ENCODE results near the gene TNNI3K. TPM values are rescaled to one million over a fixed set of nuclear protein-coding genes. Genes with fewer than 3 reads are reported as not detected.

TNNI3K gene
- polyA plus RNA-seq, 1 of the 3 experiments (the other 2 are of a cell fraction), result 0.31 TPM

GRCh38 chr1:74453277-74453676 is 218.1 kb downstream of the TNNI3K start:
- no peaks in the 10 kb centered on the region for H3K79me2 ChIP-seq (ENCODE audit: insufficient read depth)
- no peak overlapping the region for H2AFZ ChIP-seq (ENCODE audit: low read depth)
- no peaks in the 10 kb centered on the region for H4K20me1 ChIP-seq (ENCODE audit: insufficient read depth)
- H3K36me3 ChIP-seq (replicated peaks in 1 of 2; ENCODE audit: control insufficient read depth in 1 of 2, insufficient read depth in 2 of 2, low read length in 1 of 2), result no peaks in the 10 kb centered on the region
- WGBS (ENCODE audit: low lambda C conversion rate), result 31% methylated on average over 2 of the region's 2 CpGs
- H3K4me1 ChIP-seq (ENCODE audit: control insufficient read depth in 1 of 2, insufficient read depth in 2 of 2, low read depth in 1 of 2, low read length in 1 of 2), result no peaks in the 10 kb centered on the region
- no peak overlapping the region for H3K27ac ChIP-seq (ENCODE audit: low read depth in 2 of 2, low read length in 1 of 2)
- TF ChIP-seq RXRA (IDR thresholded peaks at IDR 0.05; ENCODE audit: borderline replicate concordance, low read depth) (no peak), MEF2A (IDR thresholded peaks at IDR 0.05; ENCODE audit: borderline replicate concordance, low read depth) (no peak), JUND (IDR thresholded peaks at IDR 0.05) (no peak), PBX3 (IDR thresholded peaks at IDR 0.05) (no peak), FOXM1 (IDR thresholded peaks at IDR 0.05; ENCODE audit: low read depth) (no peak), YY1 (IDR thresholded peaks at IDR 0.05; ENCODE audit: low read depth) (no peak), TCF12 (IDR thresholded peaks at IDR 0.05) (no peak), SIN3A (IDR thresholded peaks at IDR 0.05; ENCODE audit: borderline replicate concordance, low read depth, low read length) (no peak), CHD2 (IDR thresholded peaks at IDR 0.05; ENCODE audit: low read length, partially characterized antibody) (no peak), POLR2AphosphoS5 (IDR thresholded peaks at IDR 0.05; ENCODE audit: low read depth, low read length) (no peak), EP300 (IDR thresholded peaks at IDR 0.05; ENCODE audit: borderline replicate concordance in 1 of 2, low read depth in 1 of 2, low read length in 1 of 2) (no peak), FOXJ3 (CRISPR knock-in tag; IDR thresholded peaks at IDR 0.05) (no peak), RFX5 (IDR thresholded peaks at IDR 0.05; ENCODE audit: low read length) (no peak), SMC3 (IDR thresholded peaks at IDR 0.05; ENCODE audit: low read depth, low read length) (no peak), GABPA (IDR thresholded peaks at IDR 0.05; ENCODE audit: low read depth) (no peak), CTCF (IDR thresholded peaks at IDR 0.05) (no peak), ELF1 (IDR thresholded peaks at IDR 0.05) (no peak)
- TF ChIP-seq, protein P1, sequence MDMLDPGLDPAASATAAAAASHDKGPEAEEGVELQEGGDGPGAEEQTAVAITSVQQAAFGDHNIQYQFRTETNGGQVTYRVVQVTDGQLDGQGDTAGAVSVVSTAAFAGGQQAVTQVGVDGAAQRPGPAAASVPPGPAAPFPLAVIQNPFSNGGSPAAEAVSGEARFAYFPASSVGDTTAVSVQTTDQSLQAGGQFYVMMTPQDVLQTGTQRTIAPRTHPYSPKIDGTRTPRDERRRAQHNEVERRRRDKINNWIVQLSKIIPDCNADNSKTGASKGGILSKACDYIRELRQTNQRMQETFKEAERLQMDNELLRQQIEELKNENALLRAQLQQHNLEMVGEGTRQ (IDR thresholded peaks at IDR 0.05; ENCODE audit: borderline replicate concordance, low read depth, low read length), result no peak
- TF ChIP-seq, protein P2, sequence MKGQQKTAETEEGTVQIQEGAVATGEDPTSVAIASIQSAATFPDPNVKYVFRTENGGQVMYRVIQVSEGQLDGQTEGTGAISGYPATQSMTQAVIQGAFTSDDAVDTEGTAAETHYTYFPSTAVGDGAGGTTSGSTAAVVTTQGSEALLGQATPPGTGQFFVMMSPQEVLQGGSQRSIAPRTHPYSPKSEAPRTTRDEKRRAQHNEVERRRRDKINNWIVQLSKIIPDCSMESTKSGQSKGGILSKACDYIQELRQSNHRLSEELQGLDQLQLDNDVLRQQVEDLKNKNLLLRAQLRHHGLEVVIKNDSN (IDR thresholded peaks at IDR 0.05; ENCODE audit: borderline replicate concordance, low read depth), result no peak
- TF ChIP-seq, protein P3, sequence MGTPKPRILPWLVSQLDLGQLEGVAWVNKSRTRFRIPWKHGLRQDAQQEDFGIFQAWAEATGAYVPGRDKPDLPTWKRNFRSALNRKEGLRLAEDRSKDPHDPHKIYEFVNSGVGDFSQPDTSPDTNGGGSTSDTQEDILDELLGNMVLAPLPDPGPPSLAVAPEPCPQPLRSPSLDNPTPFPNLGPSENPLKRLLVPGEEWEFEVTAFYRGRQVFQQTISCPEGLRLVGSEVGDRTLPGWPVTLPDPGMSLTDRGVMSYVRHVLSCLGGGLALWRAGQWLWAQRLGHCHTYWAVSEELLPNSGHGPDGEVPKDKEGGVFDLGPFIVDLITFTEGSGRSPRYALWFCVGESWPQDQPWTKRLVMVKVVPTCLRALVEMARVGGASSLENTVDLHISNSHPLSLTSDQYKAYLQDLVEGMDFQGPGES (IDR thresholded peaks at IDR 0.05; ENCODE audit: low read depth, low read length), result no peak
- H3K9me3 ChIP-seq, result no peaks in the 10 kb centered on the region
- DNase-seq, result no peak
- no peak overlapping the region for H3K4me2 ChIP-seq
- H3K9ac ChIP-seq, result no peak overlapping the region
- no peak overlapping the region for H3K4me3 ChIP-seq (ENCODE audit: low read depth in 2 of 2, low read length in 1 of 2)
- no peaks in the 10 kb centered on the region for H3K27me3 ChIP-seq (ENCODE audit: insufficient read depth)
- ChIA-PET POLR2A (no interaction called here), CTCF (interaction anchor here (0.8 kb wide), 1 partner anchor 16 kb away, joined by 3 read pairs; no protein-coding TSS in a partner anchor)
- no peaks in the 10 kb centered on the region for H3F3A ChIP-seq (replicated peaks; ENCODE audit: insufficient read depth)
- H3K9me2 ChIP-seq, result no peaks in the 10 kb centered on the region

Measured in SK-N-SH (cell line).